ENCODE data around the gene MAP3K2.

The MAP3K2 gene

DNA sequence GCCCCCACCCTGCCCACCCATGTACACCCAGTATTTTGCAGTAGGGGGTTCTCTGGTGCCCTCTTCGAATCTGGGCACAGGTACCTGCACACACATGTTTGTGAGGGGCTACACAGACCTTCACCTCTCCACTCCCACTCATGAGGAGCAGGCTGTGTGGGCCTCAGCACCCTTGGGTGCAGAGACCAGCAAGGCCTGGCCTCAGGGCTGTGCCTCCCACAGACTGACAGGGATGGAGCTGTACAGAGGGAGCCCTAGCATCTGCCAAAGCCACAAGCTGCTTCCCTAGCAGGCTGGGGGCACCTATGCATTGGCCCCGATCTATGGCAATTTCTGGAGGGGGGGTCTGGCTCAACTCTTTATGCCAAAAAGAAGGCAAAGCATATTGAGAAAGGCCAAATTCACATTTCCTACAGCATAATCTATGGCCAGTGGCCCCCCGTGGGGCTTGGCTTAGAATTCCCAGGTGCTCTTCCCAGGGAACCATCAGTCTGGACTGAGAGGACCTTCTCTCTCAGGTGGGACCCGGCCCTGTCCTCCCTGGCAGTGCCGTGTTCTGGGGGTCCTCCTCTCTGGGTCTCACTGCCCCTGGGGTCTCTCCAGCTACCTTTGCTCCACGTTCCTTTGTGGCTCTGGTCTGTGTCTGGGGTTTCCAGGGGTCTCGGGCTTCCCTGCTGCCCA lies 39.7 kb upstream of the MAP3K2 start:
- H2BK12ac ChIP-seq (ENCODE audit: low read length in 2 of 2), result no peak overlapping the region
- H3K36me3 ChIP-seq (ENCODE audit: control insufficient read depth in 1 of 2, insufficient read depth in 2 of 2, low read depth in 1 of 2, low read length in 2 of 2), result peaks cover 0 to 4% of the 10 kb centered on the region in 2 experiments
- H3K4me3 ChIP-seq (ENCODE audit: insufficient read depth in 1 of 2, low read depth in 1 of 2, low read length in 2 of 2), result no peak overlapping the region
- H3K18ac ChIP-seq (ENCODE audit: low read depth in 1 of 2, low read length in 2 of 2), result no peak overlapping the region
- no peaks in the 10 kb centered on the region for H3K9me3 ChIP-seq (ENCODE audit: control insufficient read depth, low read length)
- WGBS, result 76% methylated on average over 7 of the region's 7 CpGs
- H3K14ac ChIP-seq (ENCODE audit: low read length in 2 of 2), result no peak overlapping the region
- H4K8ac ChIP-seq (ENCODE audit: low read length), result no peak overlapping the region
- H3K23ac ChIP-seq (ENCODE audit: low read length in 2 of 2), result no peak overlapping the region
- no peak overlapping the region for H2BK5ac ChIP-seq (ENCODE audit: low read depth, low read length, poor library complexity, severe bottlenecking)
- no peak overlapping the region for H4K91ac ChIP-seq (ENCODE audit: low read length)
- peaks cover 12% of the 10 kb centered on the region for H3K4me1 ChIP-seq (ENCODE audit: control insufficient read depth, insufficient read depth, low read depth, low read length)
- H3K9ac ChIP-seq (ENCODE audit: low read length), result no peak overlapping the region
- no peaks in the 10 kb centered on the region for H3K79me1 ChIP-seq (replicated peaks; ENCODE audit: low read length, poor library complexity, severe bottlenecking)
- H3K27ac ChIP-seq (ENCODE audit: low read length, poor library complexity, severe bottlenecking), result no peak overlapping the region
- no peak overlapping the region for H2AFZ ChIP-seq (ENCODE audit: low read depth, low read length)
- no peak overlapping the region for H2BK120ac ChIP-seq (ENCODE audit: low read depth, low read length)
- no peak overlapping the region for H2AK5ac ChIP-seq (ENCODE audit: low read length, severe bottlenecking)
- H2BK15ac ChIP-seq (ENCODE audit: low read depth, poor library complexity, severe bottlenecking), result no peak overlapping the region
- no peak overlapping the region for H3K4me2 ChIP-seq (ENCODE audit: low read length, poor library complexity, severe bottlenecking)
- no peak for DNase-seq
- peaks cover 7 to 24% of the 10 kb centered on the region in 2 experiments for H3K27me3 ChIP-seq (ENCODE audit: control insufficient read depth in 1 of 2, insufficient read depth in 1 of 2, low read length in 2 of 2)
- H3K4ac ChIP-seq (ENCODE audit: low read depth in 1 of 2, low read length in 2 of 2), result no peak overlapping the region

DNA sequence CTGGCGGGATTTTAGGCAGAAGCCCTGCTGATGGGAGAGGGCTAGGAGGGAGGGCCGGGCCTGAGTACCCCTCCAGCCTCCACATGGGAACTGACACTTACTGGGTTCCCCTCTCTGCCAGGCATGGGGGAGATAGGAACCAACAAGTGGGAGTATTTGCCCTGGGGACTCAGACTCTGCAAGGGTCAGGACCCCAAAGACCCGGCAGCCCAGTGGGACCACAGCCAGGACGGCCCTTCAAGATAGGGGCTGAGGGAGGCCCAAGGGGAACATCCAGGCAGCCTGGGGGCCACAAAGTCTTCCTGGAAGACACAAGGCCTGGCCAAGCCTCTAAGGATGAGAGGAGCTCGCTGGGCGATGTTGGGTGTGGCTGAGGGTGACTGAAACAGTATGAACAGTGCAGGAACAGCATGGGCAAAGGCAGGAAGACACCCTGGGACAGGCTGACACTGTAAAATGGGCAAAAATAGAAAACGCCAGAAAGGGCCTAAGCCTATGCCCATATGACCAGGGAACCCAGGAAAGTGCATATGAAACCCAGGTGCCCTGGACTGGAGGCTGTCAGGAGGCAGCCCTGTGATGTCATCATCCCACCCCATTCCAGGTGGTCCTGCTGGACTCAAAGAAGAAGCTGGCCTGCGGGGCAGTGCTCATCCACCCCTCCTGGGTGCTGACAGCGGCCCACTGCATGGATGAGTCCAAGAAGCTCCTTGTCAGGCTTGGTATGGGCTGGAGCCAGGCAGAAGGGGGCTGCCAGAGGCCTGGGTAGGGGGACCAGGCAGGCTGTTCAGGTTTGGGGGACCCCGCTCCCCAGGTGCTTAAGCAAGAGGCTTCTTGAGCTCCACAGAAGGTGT lies 39.0 kb upstream of the MAP3K2 start:
- H3K79me1 ChIP-seq (replicated peaks; ENCODE audit: low read length, poor library complexity, severe bottlenecking), result no peaks in the 10 kb centered on the region
- H3K4me1 ChIP-seq (ENCODE audit: control insufficient read depth, insufficient read depth, low read depth, low read length), result peaks cover 14% of the 10 kb centered on the region
- no peak overlapping the region for H3K27ac ChIP-seq (ENCODE audit: low read length, poor library complexity, severe bottlenecking)
- no peak overlapping the region for H2BK12ac ChIP-seq (ENCODE audit: low read length in 2 of 2)
- H4K8ac ChIP-seq (ENCODE audit: low read length), result no peak overlapping the region
- no peaks in the 10 kb centered on the region for H3K9me3 ChIP-seq (ENCODE audit: control insufficient read depth, low read length)
- peaks cover 0 to 4% of the 10 kb centered on the region in 2 experiments for H3K36me3 ChIP-seq (ENCODE audit: control insufficient read depth in 1 of 2, insufficient read depth in 2 of 2, low read depth in 1 of 2, low read length in 2 of 2)
- H3K4me3 ChIP-seq (ENCODE audit: insufficient read depth in 1 of 2, low read depth in 1 of 2, low read length in 2 of 2), result no peak overlapping the region
- 92% methylated on average over 10 of the region's 10 CpGs for WGBS
- H2AFZ ChIP-seq (ENCODE audit: low read depth, low read length), result no peak overlapping the region
- no peak overlapping the region for H3K18ac ChIP-seq (ENCODE audit: low read depth in 1 of 2, low read length in 2 of 2)
- peaks cover 13 to 32% of the 10 kb centered on the region in 2 experiments for H3K27me3 ChIP-seq (ENCODE audit: control insufficient read depth in 1 of 2, insufficient read depth in 1 of 2, low read length in 2 of 2)
- H3K23ac ChIP-seq (ENCODE audit: low read length in 2 of 2), result no peak overlapping the region
- no peak overlapping the region for H3K4me2 ChIP-seq (ENCODE audit: low read length, poor library complexity, severe bottlenecking)
- no peak overlapping the region for H2BK15ac ChIP-seq (ENCODE audit: low read depth, poor library complexity, severe bottlenecking)
- H4K91ac ChIP-seq (ENCODE audit: low read length), result no peak overlapping the region
- DNase-seq, result no peak
- no peak overlapping the region for H2AK5ac ChIP-seq (ENCODE audit: low read length, severe bottlenecking)
- H3K14ac ChIP-seq (ENCODE audit: low read length in 2 of 2), result no peak overlapping the region
- H3K4ac ChIP-seq (ENCODE audit: low read depth in 1 of 2, low read length in 2 of 2), result no peak overlapping the region
- H2BK5ac ChIP-seq (ENCODE audit: low read depth, low read length, poor library complexity, severe bottlenecking), result no peak overlapping the region
- H2BK120ac ChIP-seq (ENCODE audit: low read depth, low read length), result no peak overlapping the region
- no peak overlapping the region for H3K9ac ChIP-seq (ENCODE audit: low read length)

DNA sequence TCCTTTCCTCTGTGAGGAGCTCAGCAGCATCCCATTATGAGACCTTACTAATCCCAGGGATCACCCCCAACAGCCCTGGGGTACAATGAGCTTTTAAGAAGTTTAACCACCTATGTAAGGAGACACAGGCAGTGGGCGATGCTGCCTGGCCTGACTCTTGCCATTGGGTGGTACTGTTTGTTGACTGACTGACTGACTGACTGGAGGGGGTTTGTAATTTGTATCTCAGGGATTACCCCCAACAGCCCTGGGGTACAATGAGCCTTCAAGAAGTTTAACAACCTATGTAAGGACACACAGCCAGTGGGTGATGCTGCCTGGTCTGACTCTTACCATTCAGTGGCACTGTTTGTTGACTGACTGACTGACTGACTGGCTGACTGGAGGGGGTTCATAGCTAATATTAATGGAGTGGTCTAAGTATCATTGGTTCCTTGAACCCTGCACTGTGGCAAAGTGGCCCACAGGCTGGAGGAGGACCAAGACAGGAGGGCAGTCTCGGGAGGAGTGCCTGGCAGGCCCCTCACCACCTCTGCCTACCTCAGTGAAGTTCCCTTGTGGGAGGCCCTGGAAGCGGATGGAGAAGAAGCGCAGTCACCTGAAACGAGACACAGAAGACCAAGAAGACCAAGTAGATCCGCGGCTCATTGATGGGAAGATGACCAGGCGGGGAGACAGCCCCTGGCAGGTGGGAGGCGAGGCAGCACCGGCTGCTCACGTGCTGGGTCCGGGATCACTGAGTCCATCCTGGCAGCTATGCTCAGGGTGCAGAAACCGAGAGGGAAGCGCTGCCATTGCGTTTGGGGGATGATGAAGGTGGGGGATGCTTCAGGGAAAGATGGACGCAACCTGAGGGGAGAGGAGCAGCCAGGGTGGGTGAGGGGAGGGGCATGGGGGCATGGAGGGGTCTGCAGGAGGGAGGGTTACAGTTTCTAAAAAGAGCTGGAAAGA lies 38.0 kb upstream of the MAP3K2 start:
- no peak overlapping the region for H3K9ac ChIP-seq (ENCODE audit: low read length)
- WGBS, result 94% methylated on average over 16 of the region's 16 CpGs

More for the DNA sequence above, 38.0 kb upstream of the MAP3K2 start:
- no peak overlapping the region for H2BK15ac ChIP-seq (ENCODE audit: low read depth, poor library complexity, severe bottlenecking)
- H3K4me2 ChIP-seq (ENCODE audit: low read length, poor library complexity, severe bottlenecking), result no peak overlapping the region
- no peak overlapping the region for H2BK5ac ChIP-seq (ENCODE audit: low read depth, low read length, poor library complexity, severe bottlenecking)
- no peak overlapping the region for H2BK120ac ChIP-seq (ENCODE audit: low read depth, low read length)
- no peaks in the 10 kb centered on the region for H3K9me3 ChIP-seq (ENCODE audit: control insufficient read depth, low read length)
- no peak overlapping the region for H3K4ac ChIP-seq (ENCODE audit: low read depth in 1 of 2, low read length in 2 of 2)
- no peak overlapping the region for H4K91ac ChIP-seq (ENCODE audit: low read length)
- H3K18ac ChIP-seq (ENCODE audit: low read depth in 1 of 2, low read length in 2 of 2), result no peak overlapping the region
- no peak for DNase-seq
- H3K14ac ChIP-seq (ENCODE audit: low read length in 2 of 2), result no peak overlapping the region
- no peak overlapping the region for H2AFZ ChIP-seq (ENCODE audit: low read depth, low read length)
- H3K27me3 ChIP-seq (ENCODE audit: control insufficient read depth in 1 of 2, insufficient read depth in 1 of 2, low read length in 2 of 2), result peaks cover 13 to 41% of the 10 kb centered on the region in 2 experiments
- no peak overlapping the region for H2BK12ac ChIP-seq (ENCODE audit: low read length in 2 of 2)
- H3K36me3 ChIP-seq (ENCODE audit: control insufficient read depth in 1 of 2, insufficient read depth in 2 of 2, low read depth in 1 of 2, low read length in 2 of 2), result peaks cover 0 to 4% of the 10 kb centered on the region in 2 experiments
- H4K8ac ChIP-seq (ENCODE audit: low read length), result no peak overlapping the region
- no peak overlapping the region for H2AK5ac ChIP-seq (ENCODE audit: low read length, severe bottlenecking)
- no peak overlapping the region for H3K23ac ChIP-seq (ENCODE audit: low read length in 2 of 2)
- no peak overlapping the region for H3K4me3 ChIP-seq (ENCODE audit: insufficient read depth in 1 of 2, low read depth in 1 of 2, low read length in 2 of 2)
- no peaks in the 10 kb centered on the region for H3K79me1 ChIP-seq (replicated peaks; ENCODE audit: low read length, poor library complexity, severe bottlenecking)
- peaks cover 13% of the 10 kb centered on the region for H3K4me1 ChIP-seq (ENCODE audit: control insufficient read depth, insufficient read depth, low read depth, low read length)
- H3K27ac ChIP-seq (ENCODE audit: low read length, poor library complexity, severe bottlenecking), result no peak overlapping the region
